ENCODE measurements around the gene DMRT1.

Gene DMRT1

DNA sequence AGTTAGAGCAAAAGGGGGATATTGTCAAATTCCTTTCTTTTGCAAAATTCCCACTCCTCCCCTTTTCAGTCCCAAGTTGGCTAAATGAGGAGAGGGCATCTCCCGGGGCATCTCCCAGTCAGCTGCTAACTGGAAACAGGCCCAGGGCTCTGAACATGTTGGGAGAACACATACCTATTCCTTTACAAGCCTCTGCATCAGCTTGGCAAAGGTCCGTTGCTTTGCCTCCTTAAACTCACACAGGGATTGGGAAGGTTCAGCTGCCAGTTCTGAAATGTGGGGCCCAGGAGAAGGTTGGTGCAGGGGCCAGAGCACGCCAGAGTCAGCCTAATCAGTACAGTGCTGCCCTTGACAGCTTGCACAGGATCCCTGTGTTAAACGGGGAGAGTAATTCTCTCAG, 124.0 kb downstream of the DMRT1 start:
- ATAC-seq = no peak
- TF ChIP-seq ZNF565 (CRISPR knock-in tag; conservative IDR thresholded peaks at IDR 0.05; ENCODE audit: low read depth) = no peak
- no peak for TF ChIP-seq ZFP30 (CRISPR knock-in tag; IDR thresholded peaks at IDR 0.05)
- TF ChIP-seq, protein P1, sequence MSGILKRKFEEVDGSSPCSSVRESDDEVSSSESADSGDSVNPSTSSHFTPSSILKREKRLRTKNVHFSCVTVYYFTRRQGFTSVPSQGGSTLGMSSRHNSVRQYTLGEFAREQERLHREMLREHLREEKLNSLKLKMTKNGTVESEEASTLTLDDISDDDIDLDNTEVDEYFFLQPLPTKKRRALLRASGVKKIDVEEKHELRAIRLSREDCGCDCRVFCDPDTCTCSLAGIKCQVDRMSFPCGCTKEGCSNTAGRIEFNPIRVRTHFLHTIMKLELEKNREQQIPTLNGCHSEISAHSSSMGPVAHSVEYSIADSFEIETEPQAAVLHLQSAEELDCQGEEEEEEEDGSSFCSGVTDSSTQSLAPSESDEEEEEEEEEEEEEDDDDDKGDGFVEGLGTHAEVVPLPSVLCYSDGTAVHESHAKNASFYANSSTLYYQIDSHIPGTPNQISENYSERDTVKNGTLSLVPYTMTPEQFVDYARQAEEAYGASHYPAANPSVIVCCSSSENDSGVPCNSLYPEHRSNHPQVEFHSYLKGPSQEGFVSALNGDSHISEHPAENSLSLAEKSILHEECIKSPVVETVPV (CRISPR knock-in tag; IDR thresholded peaks at IDR 0.05) = no peak
- no peak for TF ChIP-seq ISL1 (CRISPR knock-in tag; IDR thresholded peaks at IDR 0.05)
- no peak for TF ChIP-seq PATZ1 (CRISPR knock-in tag; IDR thresholded peaks at IDR 0.05; ENCODE audit: borderline replicate concordance)
- no peak for TF ChIP-seq ARNTL (CRISPR knock-in tag; IDR thresholded peaks at IDR 0.05; ENCODE audit: borderline replicate concordance, low read depth)
- TF ChIP-seq TSHZ2 (CRISPR knock-in tag; IDR thresholded peaks at IDR 0.05) = no peak
- TF ChIP-seq BACH2 (CRISPR knock-in tag; IDR thresholded peaks at IDR 0.05; ENCODE audit: borderline replicate concordance) = no peak
- TF ChIP-seq ESRRG (CRISPR knock-in tag; IDR thresholded peaks at IDR 0.05) = no peak
- TF ChIP-seq ZFP3 (CRISPR knock-in tag; IDR thresholded peaks at IDR 0.05) = no peak

DNA sequence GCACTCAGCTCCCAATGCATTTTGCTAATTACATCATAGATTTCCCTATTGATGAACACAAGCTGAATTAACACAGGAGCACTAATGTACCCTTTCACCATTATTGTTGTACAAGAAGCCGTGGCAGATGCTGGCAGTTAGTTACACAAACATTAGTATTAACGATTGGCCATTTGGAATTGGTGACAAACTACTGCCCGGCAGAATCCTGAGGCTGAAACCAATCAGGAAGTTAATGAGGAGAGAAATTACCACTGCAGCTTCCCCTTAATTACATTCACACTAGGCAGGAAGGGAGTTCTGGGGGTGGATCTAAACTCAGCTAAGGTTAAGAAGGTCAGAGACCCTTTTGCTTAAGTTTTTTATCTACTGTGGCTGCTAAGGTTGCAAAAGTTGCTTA, 125.4 kb downstream of the DMRT1 start:
- TF ChIP-seq ZFP3 (CRISPR knock-in tag; IDR thresholded peaks at IDR 0.05) = no peak
- no peak for TF ChIP-seq BACH2 (CRISPR knock-in tag; IDR thresholded peaks at IDR 0.05; ENCODE audit: borderline replicate concordance)
- no peak for ATAC-seq

DNA sequence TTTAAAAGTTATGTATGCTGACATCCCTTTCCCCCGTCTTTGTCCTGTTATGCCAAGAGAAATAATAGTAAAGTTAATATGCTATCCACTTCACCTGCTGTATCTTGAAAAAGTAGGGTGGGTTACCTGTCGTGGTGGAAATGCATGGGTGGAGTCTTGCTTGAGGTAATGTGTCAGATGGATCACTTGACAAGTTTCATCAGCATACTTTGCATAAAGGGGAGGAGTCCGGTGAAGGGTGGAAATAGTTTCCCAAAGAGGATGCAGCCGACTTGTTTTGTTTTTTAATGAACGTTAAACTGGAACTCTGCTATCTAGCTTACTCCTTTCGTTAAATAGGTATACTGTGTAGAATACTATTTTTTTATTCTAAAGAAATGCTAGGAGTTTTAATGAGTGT, 125.9 kb downstream of the DMRT1 start:
- TF ChIP-seq ZFP30 (CRISPR knock-in tag; IDR thresholded peaks at IDR 0.05) = no peak
- TF ChIP-seq TSHZ2 (CRISPR knock-in tag; IDR thresholded peaks at IDR 0.05) = no peak
- no peak for TF ChIP-seq CSDC2 (CRISPR knock-in tag; IDR thresholded peaks at IDR 0.05)
- TF ChIP-seq BACH2 (CRISPR knock-in tag; IDR thresholded peaks at IDR 0.05; ENCODE audit: borderline replicate concordance) = no peak
- TF ChIP-seq RARB (CRISPR knock-in tag; IDR thresholded peaks at IDR 0.05) = no peak
- no peak for TF ChIP-seq ZNF8 (CRISPR knock-in tag; IDR thresholded peaks at IDR 0.05)
- TF ChIP-seq ZC3H10 (CRISPR knock-in tag; IDR thresholded peaks at IDR 0.05) = no peak
- TF ChIP-seq SNAI2 (CRISPR knock-in tag; IDR thresholded peaks at IDR 0.05) = no peak
- no peak for TF ChIP-seq GLIS3 (CRISPR knock-in tag; IDR thresholded peaks at IDR 0.05)
- ATAC-seq = no peak

DNA sequence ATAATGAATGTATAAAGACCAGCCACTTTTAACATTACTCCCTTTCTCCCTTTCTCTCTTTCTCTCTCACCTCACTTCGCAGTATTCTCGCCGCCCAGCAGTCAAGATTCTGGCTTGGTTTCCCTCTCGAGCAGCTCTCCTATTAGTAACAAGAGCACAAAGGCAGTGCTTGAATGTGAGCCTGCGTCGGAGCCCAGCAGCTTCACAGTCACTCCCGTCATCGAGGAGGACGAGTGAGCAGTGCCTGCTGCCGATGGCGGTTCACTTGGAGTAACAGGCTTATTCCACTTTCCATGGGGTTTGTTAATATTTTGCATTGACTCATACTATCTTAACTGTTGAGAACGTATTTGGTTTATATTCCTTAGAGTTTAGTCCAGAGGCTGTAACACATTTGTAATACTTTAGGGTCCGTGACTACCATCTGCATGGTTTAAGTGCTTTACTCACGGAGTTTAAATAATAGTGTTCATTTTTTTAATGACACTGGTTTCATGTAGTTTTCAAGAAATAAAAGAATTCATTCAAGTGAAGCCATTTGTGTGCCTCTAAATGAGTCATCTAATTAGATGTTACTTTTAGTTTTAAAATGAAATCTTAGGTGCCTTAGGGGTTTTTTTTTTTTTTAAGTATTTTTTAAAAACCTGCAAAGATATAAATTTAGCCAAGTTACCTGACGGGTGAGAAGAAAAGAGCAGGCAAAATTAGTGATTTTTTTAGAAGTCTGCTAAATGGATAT, 126.6 kb downstream of the DMRT1 start:
- TF ChIP-seq ZC3H10 (CRISPR knock-in tag; IDR thresholded peaks at IDR 0.05) (no peak), PPARA (CRISPR knock-in tag; IDR thresholded peaks at IDR 0.05; ENCODE audit: borderline replicate concordance) (no peak), ESRRG (CRISPR knock-in tag; IDR thresholded peaks at IDR 0.05) (no peak), TCF4 (CRISPR knock-in tag; IDR thresholded peaks at IDR 0.05; ENCODE audit: borderline replicate concordance) (no peak), BACH2 (CRISPR knock-in tag; IDR thresholded peaks at IDR 0.05; ENCODE audit: borderline replicate concordance) (no peak), ISL1 (CRISPR knock-in tag; IDR thresholded peaks at IDR 0.05) (no peak), TOX (CRISPR knock-in tag; IDR thresholded peaks at IDR 0.05; ENCODE audit: borderline replicate concordance) (no peak)
- TF ChIP-seq, protein P2, sequence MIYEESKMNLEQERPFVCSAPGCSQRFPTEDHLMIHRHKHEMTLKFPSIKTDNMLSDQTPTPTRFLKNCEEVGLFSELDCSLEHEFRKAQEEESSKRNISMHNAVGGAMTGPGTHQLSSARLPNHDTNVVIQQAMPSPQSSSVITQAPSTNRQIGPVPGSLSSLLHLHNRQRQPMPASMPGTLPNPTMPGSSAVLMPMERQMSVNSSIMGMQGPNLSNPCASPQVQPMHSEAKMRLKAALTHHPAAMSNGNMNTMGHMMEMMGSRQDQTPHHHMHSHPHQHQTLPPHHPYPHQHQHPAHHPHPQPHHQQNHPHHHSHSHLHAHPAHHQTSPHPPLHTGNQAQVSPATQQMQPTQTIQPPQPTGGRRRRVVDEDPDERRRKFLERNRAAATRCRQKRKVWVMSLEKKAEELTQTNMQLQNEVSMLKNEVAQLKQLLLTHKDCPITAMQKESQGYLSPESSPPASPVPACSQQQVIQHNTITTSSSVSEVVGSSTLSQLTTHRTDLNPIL (CRISPR knock-in tag; IDR thresholded peaks at IDR 0.05; ENCODE audit: low read depth) = no peak
- TF ChIP-seq, protein P3, sequence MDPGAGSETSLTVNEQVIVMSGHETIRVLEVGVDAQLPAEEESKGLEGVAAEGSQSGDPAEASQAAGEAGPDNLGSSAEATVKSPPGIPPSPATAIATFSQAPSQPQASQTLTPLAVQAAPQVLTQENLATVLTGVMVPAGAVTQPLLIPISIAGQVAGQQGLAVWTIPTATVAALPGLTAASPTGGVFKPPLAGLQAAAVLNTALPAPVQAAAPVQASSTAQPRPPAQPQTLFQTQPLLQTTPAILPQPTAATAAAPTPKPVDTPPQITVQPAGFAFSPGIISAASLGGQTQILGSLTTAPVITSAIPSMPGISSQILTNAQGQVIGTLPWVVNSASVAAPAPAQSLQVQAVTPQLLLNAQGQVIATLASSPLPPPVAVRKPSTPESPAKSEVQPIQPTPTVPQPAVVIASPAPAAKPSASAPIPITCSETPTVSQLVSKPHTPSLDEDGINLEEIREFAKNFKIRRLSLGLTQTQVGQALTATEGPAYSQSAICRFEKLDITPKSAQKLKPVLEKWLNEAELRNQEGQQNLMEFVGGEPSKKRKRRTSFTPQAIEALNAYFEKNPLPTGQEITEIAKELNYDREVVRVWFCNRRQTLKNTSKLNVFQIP (CRISPR knock-in tag; IDR thresholded peaks at IDR 0.05; ENCODE audit: borderline replicate concordance, low read depth) = no peak
- ATAC-seq = no peak
